HG02610 (cell line): Measurements from ENCODE around the gene ELFN1.
"Not testable (repeated sequence)": the region's sequence is repeated elsewhere in the genome, so short reads cannot be mapped to it uniquely, and the experiment has no call there.

ENCODE experiments used
- ATAC-seq: cut with Tn5 transposase; IDR thresholded peaks from one replicate; pipeline ENCODE4 v1.9.1; 2021; ENCODE audit warnings: mild to moderate bottlenecking, moderate library complexity; ENCODE audit not compliant: unreplicated experiment

ELFN1 gene

GRCh38 chr7:1706721-1707613, 36.9 kb downstream of the ELFN1 start:
- ATAC-seq: no peak

- no peak for ATAC-seq
Observed at GRCh38 chr7:1707756-1708595, 37.9 kb downstream of the ELFN1 start.

- ATAC-seq: no peak
Observed at GRCh38 chr7:1708596-1709251, 38.6 kb downstream of the ELFN1 start.

- ATAC-seq: no peak
Observed at GRCh38 chr7:1709281-1709680, 39.2 kb downstream of the ELFN1 start.

- ATAC-seq: no peak
Observed at GRCh38 chr7:1709900-1710299, 39.8 kb downstream of the ELFN1 start.

GRCh38 chr7:1710936-1711335, 40.9 kb downstream of the ELFN1 start:
- ATAC-seq: no peak

- ATAC-seq: no peak
Observed at GRCh38 chr7:1712907-1713501, 42.9 kb downstream of the ELFN1 start.

- no peak for ATAC-seq
Observed at GRCh38 chr7:1713502-1714484, 43.7 kb downstream of the ELFN1 start.

- ATAC-seq: no peak
Observed at GRCh38 chr7:1714583-1715330, 44.7 kb downstream of the ELFN1 start.

- no peak for ATAC-seq
Observed at GRCh38 chr7:1715331-1715625, 45.2 kb downstream of the ELFN1 start.

- ATAC-seq: no peak
Observed at GRCh38 chr7:1715671-1716074, 45.6 kb downstream of the ELFN1 start.

- ATAC-seq: no peak
Observed at GRCh38 chr7:1716263-1717094, 46.4 kb downstream of the ELFN1 start.

GRCh38 chr7:1717095-1717483, 47.0 kb downstream of the ELFN1 start:
- no peak for ATAC-seq

GRCh38 chr7:1717903-1718676, 48.0 kb downstream of the ELFN1 start:
- no peak for ATAC-seq

GRCh38 chr7:1718850-1719249, 48.8 kb downstream of the ELFN1 start:
- ATAC-seq: not testable (repeated sequence)

- not testable (repeated sequence) for ATAC-seq
Observed at GRCh38 chr7:1719256-1719655, 49.2 kb downstream of the ELFN1 start.

- ATAC-seq: no peak
Observed at GRCh38 chr7:1719913-1720312, 49.8 kb downstream of the ELFN1 start.

- ATAC-seq: no peak
Observed at GRCh38 chr7:1720326-1720725, 50.2 kb downstream of the ELFN1 start.
